ENCODE data around the gene SLC26A8.
"Not testable (repeated sequence)": the region's sequence is repeated elsewhere in the genome, so short reads cannot be mapped to it uniquely, and the experiment has no call there.

Gene SLC26A8

DNA sequence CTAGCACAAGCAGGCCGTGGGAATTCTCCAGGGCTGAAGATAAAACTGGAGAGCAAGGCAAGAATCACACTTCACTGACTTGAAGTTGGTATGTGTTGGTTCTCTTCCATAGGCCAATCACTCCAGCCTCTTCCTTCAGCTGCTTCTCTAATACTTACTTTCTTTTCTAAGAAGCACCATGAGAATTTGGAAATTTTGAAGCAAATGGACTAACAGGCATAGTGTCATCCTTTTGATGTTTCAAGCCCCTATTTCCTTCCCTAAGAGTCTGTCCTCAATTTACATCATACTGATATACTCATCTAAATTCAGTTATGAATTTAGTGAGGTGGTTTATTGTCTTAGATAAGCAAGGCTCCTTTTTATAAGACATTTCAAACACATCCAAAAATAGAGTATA, 24.0 kb downstream of the SLC26A8 start:
- in situ Hi-C loops (cut with HindIII; ENCODE audit: low sequenced_read_pairs): no loop called here
- H3K4me3 ChIP-seq (ENCODE audit: low read depth, low read length): no peak overlapping the region
- DNase-seq (ENCODE audit: low read depth): no peak
- no peak for TF ChIP-seq CTCF (IDR thresholded peaks at IDR 0.05; ENCODE audit: low read depth, low read length, missing control alignments)

GRCh38 chr6:35993150-35993549, 31.3 kb downstream of the SLC26A8 start:
- no peak overlapping the region for H3K4me3 ChIP-seq (ENCODE audit: low read depth, low read length)
- in situ Hi-C loops (cut with HindIII; ENCODE audit: low sequenced_read_pairs): no loop called here
- no peak for TF ChIP-seq CTCF (IDR thresholded peaks at IDR 0.05; ENCODE audit: low read depth, low read length, missing control alignments)
- no peak for DNase-seq (ENCODE audit: low read depth)

DNA sequence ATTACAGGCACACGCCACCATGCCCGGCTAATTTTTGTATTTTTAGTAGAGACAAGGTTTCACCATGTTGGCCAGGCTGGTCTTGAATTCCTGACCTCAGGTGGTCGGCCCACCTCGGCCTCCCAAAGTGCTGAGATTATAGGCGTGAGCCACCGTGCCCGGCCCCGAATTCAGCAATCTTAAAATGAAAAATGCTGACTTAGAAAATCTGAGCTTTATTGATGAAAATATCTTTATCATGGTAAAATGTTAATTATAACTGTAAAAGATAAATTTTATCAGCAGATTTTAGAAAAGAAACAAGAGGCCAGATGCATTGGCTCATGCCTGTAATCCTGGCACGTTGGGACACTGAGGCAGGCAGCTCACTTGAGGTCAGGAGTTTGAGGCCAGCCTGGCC, 36.4 kb downstream of the SLC26A8 start:
- DNase-seq (ENCODE audit: low read depth); H3K4me3 ChIP-seq (ENCODE audit: low read depth, low read length); in situ Hi-C loops (cut with HindIII; ENCODE audit: low sequenced_read_pairs): not testable (repeated sequence)

- TF ChIP-seq CTCF (IDR thresholded peaks at IDR 0.05; ENCODE audit: low read depth, low read length, missing control alignments): no peak
- no peak for DNase-seq (ENCODE audit: low read depth)
- in situ Hi-C loops (cut with HindIII; ENCODE audit: low sequenced_read_pairs): no loop called here
- no peak overlapping the region for H3K4me3 ChIP-seq (ENCODE audit: low read depth, low read length)
Measured at GRCh38 chr6:35984701-35985100, 39.7 kb downstream of the SLC26A8 start.

DNA sequence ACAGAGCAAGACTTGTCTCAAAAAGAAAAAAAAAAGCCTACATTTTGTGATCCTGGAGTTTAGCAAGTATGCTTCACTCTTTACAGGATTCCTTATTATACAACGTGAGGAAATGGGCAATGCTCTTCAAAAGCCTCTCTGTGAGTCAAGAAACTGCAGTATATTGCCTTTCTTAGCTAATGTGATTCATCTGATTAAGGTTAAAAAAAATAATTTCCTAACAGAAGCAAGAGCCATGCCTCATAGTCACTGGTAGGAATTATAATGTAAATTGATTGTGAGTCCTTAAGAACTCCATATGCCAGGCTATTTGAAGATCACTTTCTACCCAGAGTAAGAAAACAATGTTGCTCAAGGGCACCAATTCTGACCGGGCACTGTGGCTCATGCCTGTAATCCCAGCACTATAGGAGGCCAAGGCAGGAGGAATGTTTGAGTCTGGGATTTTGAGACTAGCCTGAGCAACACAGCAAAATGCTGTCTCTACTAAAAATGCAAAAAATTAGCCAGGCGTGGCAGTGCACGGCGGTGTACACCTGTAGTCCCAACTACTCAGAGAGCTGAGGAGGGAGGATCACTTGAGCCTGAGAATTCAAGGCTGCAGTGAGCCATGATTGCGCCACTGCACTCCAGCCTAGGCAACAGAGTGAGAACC, 43.3 kb downstream of the SLC26A8 start:
- no peak for DNase-seq (ENCODE audit: low read depth)
- no peak overlapping the region for H3K4me3 ChIP-seq (ENCODE audit: low read depth, low read length)
- no peak for TF ChIP-seq CTCF (IDR thresholded peaks at IDR 0.05; ENCODE audit: low read depth, low read length, missing control alignments)
- in situ Hi-C loops (cut with HindIII; ENCODE audit: low sequenced_read_pairs): no loop called here

GRCh38 chr6:35980126-35980525, 44.3 kb downstream of the SLC26A8 start:
- H3K4me3 ChIP-seq (ENCODE audit: low read depth, low read length); in situ Hi-C loops (cut with HindIII; ENCODE audit: low sequenced_read_pairs); DNase-seq (ENCODE audit: low read depth): not testable (repeated sequence)

- no peak for DNase-seq (ENCODE audit: low read depth)
- in situ Hi-C loops (cut with HindIII; ENCODE audit: low sequenced_read_pairs): no loop called here
- TF ChIP-seq CTCF (IDR thresholded peaks at IDR 0.05; ENCODE audit: low read depth, low read length, missing control alignments): no peak
- H3K4me3 ChIP-seq (ENCODE audit: low read depth, low read length): no peak overlapping the region
Measured at GRCh38 chr6:35977308-35977707, 47.1 kb downstream of the SLC26A8 start.

Data from astrocyte of the cerebellum (primary cell).